ENCODE measurements around the gene VKORC1.
"Not testable (repeated sequence)": the region's sequence is repeated elsewhere in the genome, so short reads cannot be mapped to it uniquely, and the experiment has no call there.

VKORC1 gene

DNA sequence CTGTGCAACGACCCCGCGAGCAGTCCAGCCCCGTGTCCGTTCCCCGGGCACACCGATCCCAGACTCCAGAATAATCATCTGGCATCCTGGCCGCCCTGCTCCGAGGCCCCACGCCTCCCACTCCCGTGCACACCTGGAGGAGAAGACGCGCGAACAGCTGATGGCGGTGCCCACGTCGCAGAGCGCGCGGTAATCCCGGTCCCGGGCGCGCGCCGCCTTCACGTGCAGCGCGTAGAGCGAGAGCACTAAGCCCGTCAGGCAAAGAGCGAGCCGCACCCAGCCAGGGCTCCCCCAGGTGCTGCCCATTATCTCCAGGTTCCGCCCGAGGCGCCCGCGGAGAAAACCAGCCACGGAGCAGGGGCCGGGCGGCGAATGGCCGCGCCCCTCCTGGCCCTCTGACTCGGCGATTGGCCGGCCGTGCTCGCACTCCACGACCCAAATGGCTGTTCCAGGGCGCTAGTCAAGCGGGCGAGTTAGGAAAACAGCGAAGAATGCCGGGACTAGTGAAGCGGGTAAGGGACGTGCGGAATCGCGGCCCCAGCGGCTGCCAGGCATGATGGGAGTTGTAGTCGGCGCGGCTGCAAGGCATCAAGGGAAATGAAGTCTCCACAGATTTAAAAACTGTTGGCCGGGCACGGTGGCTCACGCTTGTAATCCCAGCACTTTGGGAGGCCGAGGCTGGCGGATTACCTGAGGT is at the start of gene VKORC1:
Gene VKORC1 (minus strand): TSS at position 374 of the 697 bp plus-strand sequence. CDS start 68 bp downstream, at position 306.
- peak; percentile 96 for DNase-seq

DNA sequence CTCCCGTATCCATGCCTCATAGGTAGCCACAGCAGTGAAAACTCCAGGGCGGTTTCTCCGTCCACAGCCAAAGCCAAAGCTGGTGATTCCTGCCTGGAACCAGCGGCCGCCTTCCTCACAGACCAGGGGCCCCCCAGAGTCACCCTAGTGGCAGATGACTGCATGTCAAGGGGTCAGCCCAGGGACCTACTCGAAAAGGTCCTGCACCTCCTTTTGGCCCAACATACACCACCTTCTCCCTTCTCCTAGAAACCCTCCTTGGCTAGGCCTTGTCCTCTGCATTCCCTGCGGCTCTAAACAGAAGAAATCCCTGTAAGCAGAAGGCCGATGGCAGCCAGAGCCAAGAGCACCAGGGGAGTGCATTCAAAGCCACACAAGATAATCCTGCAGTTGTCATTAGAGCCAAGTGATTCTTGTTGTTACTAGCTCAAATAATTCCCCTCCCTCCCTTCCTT is 49.1 kb upstream of the VKORC1 start:
- DNase-seq, result no peak

DNA sequence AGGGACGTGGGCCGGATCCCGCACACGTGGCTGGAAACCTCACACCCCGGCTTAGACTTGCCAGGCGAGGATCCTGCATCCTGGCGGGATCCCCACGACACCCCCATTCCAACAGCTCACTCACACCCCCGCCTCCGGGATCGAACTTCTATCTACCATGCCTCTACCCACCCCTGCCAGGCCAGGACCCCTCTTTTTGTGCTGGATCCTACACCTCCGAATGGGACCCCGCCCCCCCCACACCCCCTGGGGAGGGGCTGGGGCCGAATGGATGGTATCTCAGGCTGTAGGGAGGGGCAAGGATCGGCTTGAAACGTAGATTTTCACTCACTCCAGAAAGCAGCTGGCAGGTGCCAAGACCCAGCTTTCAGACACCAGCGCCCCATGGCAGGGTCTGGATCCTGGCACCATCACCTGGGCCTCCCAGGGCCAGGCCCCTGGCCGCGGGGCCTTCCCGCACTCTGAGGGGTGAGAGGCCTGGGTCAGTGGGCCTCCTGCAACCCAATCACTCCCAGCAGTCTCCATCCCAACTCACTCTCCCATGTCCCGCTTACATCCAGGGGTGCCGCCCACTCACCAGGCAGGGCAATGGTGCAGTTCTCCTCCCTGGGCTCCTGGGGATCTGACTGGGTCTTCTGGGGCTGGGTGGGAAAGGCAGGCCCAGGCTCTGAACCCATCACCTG is 48.6 kb upstream of the VKORC1 start:
- no peak for DNase-seq

DNA sequence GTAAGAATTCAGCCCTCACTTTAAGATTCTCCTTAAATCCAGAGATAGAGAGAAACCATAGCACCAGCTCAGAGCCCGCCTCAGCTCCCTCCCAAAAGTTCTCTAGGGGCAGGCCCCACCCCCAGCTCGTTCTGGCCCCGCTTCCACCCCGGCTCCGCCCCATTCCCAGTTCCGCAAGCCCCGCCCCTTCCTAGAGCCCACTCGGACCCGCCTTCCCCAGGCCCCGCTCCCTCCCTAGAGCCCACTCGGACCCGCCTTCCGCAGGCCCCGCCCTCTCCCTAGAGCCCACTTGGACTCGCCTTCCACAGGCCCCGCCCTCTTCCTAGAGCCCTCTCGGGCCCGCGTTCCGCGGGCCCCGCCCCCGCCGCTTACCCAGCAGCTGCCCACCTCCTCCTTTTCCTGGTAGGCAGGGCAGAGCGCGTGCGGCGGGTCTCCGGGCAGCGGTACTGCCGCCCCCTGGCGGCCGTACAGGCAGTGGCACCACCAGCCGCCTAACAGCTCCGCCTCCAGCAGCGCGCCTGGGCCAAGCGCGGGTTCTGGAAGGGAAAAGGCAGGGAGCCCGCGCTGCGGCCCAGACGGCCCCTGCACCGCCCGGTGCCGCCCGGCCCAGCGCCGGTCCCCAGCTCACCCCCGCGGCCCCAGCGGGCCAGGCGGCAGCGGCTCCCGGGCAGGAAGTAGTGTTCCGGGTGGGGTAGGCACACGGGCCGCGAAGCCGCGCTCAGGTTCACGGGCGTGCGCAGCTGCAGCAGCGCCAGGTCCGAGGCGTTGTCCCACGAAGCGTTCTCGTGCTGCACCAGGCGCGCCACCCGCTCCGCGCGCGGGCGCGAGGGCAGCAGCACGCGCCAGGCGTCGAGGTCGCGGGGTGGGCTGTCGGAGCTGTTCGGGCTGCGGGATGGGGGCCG is 47.8 kb upstream of the VKORC1 start:
- peak; percentile 99 for DNase-seq

DNA sequence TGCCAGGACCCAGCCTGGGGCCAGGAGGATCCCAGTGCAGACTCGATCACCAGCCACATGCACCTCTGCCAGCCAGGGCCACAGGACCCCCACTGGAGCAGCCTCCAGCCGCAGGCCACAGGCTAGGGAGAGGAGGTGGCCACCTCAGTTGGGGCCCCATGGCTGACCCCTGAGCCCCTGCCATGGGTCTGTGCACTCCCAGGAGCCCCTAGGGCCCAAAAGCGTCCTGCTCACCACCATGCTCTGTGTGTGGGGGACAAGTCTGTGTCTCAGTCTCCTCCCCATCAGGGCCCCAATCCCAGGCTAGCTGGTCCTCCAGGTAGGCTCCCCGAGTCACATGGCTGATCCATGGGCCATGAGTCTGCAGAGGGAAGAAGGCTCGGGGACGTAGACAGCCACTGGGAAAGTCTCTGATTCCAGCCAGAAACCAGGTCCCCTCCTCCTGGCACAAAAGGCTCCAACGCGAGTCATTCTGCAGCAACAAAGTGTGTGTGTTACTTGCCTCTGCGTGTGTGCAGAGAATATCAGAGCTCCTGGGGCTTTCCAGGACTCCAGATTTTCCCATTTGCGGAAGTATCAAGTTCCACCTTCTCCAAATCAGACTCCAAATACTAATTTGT is 47.0 kb upstream of the VKORC1 start:
- no peak for DNase-seq

DNA sequence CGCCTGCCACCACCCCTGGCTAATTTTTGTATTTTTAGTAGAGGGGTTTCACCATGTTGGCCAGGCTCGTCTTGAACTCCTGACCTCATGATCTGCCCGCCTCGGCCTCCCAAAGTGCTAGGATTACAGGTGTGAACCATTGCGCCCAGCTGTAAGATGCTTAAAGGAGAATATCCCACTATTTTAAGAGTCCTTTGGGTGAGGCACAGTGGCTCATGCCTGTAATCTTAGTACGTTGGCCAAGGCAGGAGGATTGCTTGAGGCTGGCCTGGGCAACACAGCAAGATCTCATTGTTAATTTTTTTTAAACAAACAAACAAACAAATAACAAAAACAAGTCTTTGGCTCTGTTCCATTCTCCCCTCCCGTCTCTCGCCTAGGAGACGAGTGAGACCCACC is 46.5 kb upstream of the VKORC1 start:
- not testable (repeated sequence) for DNase-seq

DNA sequence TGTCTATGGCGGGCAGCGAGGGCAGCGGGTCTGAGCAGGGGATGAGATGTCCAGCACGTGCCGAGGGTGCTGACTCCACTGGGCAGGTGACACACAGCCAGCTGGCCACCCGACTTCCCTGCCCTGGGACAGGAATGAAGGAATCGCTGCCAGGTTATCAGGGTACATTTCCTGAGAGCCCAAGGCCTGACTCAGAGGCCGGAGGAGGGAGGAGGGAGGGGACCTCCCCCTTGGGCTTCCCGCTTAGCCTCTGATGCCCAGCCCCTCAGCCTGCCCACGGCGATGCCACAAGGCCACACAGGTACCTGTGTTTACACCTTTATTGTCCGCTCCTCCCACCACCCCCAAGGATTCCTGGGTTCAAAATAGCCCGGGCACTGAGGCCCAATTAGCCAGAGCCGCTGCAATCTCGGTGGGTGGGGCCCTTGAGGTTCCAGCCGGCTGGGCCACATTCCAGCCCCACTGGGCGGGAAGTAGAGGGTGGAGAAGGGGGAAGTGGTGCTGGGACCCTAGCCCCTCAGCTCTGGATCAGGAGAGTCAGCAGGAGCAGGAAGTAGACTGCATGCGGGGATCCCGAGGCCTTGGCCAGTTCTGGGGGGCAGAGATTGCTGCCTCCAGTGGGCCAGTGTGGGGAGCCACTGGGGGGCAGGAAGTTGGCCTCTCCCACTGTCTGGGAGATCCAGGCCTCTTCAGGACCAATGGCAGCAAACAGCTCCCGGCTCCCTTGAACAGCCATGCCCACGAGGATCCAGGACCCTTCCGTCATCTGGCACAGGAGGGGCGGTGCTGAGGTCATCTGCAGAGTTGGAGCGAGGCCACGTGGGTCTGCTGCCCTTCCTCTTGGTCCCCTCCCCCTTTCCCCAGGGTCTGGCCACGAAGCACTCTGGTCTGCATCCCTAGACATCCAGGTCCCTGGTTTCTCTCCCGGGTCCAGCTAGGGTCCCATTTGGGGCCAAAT is 44.3 kb upstream of the VKORC1 start:
- DNase-seq, result no peak

DNA sequence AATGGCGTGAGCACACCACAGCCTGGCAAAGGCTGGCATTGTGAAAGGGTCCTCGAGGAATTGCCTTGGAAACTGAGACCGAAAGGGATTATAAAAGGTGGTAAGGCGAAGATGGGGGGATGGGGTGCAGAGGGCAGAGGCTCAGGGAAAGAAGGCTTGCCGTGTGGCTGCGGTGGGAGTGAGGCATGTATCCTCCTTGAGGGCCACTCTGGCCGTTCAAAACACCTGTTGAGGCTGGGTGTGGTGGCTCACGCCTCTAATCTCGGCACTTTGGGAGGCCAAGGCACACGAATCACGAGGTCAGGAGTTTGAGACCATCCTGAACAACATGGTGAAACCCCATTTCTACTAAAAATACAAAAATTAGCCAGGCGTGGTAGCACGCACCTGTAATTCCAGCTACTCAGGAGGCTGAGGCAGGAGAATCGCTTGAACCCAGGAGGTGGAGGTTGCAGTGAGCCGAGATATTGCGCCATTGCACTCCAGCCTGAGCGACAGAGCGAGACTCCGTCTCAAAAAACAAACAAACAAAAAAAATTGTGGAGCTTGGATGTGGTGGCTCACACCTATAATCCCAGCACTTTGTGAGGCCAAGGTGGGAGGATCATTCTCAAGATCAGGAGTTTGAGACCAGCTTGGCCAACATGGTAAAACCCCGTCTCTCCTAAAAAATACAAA is 42.4 kb upstream of the VKORC1 start:
- DNase-seq, result not testable (repeated sequence)

DNA sequence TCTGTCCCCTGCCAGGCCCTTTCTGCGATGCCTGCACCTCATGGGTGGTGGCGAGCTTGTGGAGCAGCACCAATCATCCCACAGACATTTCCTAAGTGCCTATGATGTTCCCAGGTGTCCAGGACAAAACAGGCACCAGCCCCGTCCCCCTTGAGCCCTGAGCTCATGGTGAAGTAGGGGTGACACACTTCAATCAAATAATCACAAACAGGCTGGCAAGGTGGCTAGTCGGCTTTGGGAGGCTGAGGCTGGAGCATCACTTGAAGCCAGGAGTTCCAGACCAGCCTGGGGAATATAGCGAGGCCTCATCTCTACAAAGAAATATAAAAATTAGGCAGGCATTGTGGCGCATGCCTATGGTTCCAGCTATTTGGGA is 41.7 kb upstream of the VKORC1 start:
- no peak for DNase-seq

DNA sequence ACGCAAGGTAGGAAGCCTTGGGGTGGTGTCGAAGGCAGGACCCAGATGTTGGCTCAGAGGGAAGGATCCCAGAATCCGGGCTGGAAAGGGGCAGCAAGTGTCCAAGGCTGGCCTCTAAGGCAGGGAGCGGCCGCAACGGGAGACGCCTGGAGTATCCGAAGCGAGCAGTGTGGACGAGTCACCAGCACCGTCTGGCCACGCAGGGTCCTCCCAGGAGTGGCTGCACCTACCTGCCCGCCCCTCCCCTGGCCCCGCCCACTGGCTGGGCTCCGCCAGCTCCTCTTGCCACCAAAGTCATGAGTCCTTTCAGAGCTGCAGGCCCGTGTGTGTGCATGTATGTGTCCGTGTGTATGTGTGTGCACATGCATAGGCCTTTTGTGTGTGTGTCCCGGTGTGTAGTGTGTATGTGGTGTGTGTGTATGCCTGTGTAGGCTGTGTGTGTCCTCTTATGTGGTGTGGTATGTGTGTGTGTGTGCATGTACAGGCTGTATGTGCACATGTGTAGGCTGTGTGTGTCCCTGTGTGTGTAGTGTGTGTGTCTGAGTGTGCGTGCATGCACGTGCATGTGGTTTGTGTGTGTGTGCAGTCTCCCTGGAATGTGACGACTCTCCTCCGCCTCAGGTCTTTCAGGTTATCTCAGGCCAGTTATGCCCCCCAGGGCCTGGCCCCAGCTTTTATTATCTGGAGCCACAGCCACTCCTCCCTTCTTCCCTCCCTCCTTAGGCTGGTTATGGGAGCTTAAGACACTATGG is 41.1 kb upstream of the VKORC1 start, which contains the start of gene PRSS8:
Gene PRSS8 (minus strand): TSS at position 193 of the 752 bp plus-strand sequence. CDS start 229 bp downstream, outside the sequence.
- DNase-seq, result no peak

DNA sequence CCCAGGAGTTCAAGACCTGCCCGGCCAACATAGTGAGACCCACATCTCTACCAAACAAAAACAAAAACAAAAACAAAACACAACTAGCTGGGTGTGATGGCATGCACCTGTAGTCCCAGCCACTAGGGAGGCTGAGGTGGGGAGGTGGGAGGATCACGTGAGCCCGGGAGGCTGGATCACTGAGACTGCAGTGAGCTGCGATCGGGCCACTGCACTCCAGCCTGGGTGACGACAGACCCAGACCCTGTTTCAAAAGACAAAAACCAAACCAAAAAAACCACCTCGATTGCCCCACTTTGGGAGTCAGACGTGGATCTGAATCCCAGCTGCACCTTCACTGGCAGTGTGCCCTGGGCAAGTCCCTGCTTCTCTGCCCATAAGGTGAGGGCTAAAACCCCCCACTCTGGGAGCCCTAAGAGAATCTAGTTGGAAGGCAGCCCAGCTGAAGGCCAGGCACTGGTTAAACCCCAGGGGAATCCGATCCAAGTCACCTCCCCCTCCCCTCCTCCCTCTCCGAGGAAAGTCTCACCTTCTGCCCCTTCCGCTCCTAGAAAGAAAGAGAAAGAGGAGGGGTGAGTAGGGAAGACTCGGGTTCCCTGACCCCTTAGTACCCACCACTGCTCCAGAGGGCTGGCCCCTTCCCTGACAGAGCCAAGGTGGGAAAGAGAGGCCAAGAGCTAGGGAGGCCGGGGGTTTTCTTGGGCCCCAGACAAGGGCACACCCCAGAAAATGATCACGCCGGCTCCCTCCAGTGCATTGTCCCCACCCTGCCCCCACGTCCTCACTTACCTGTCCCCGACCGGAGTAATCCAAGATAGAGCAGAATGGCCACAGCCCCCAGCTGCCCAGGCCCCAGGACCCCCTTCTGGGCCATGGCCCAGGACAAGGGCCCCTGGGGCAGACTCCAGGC is 40.3 kb upstream of the VKORC1 start:
- no peak for DNase-seq

DNA sequence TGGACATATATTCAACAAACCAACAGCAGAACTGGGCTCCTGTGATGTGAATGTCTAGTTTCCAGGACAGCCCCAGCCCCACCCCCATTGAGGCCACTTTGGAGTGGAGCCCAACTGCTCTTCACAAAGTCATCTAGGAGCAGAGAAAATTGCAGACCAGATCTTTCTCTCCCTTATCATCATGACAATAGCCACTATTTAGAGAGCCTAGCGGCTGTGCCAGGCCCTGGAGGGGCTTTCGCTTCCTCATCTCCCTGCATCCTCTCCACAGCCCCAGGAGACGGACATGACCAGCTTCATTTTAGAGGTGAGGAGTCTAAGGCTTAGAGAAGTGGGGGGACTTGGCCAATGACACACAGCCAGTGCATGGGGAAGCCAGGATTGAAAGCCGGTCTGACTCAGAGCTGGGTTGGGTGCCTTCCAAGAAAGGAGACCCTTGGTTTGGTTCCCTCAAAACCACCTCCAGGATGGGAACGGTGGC is 39.5 kb upstream of the VKORC1 start:
- DNase-seq, result no peak

DNA sequence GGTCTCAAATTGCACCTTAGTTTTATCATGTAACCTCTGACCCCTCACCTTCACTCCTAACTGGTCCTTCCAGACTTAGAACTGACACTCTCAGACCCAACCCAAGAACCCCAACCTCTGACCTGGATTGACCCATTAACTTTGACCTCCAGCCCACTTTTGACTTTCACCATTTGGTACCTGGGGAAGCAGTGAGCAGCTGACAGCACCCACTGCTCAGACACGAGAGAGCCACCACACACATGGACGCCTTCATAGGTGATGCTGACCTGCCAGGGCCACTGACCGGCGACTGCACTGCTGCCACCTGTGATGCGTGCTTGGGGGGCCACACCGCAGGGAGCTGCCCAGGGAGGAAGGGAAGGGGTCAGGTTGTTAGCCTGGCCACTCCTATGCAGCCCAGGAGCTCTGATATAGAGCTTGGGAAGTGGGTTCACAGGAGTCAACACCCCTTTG is 38.5 kb upstream of the VKORC1 start:
- no peak for DNase-seq

DNA sequence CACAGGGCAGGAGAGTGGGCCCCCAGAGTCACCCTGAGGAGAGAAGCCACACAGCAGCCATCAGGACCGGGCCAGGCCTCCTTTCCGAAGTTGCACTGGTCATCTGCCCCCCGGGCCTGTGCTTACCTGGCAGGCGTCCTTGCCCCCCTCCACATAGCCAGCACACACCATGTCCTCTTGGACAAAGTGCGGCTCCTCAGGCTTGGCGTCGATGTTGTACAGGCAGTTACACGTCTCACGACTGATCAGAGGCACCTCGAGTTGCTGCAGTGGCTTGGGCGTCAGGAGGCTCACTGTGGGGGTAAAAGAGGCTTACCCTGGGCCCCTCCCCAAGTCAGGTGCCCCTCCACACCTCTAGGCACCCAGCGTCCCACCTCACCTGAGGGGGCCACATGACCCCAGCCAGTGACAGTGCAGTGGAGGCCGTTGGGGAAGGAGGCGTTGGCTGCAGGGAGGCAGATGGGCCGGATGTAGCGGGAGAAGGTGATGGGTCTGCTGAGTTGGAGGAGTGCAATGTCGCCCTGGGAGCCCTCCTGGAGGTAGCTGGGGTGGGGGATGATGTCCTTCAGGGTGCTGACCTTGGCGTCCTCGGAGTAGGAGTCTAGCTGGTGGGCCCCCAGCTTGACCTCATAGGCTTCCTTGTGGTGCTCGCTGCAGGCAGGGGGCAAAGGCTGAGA is 37.8 kb upstream of the VKORC1 start:
- no peak for DNase-seq

DNA sequence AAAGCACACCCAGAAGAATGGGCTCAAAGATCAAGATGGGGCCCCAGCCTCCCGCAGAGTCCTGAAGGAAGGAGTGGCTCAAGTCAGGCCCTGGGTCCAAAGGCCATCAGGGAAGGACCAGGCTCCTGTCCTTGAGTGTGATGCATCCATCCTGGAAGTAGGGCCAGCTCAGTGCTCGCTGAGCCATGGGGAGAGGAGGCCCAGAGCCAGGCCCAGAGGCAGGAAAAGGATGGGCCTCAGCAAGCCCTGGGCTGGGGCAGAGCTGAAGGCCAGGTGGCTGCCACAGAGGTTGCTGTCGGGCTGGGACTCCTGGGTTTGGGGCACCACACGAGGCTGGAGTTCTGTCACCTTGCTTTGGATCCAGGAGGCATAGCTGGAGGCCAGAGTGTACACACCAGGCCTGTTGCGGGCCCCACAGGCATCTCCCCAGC is 37.3 kb upstream of the VKORC1 start:
- no peak for DNase-seq

DNA sequence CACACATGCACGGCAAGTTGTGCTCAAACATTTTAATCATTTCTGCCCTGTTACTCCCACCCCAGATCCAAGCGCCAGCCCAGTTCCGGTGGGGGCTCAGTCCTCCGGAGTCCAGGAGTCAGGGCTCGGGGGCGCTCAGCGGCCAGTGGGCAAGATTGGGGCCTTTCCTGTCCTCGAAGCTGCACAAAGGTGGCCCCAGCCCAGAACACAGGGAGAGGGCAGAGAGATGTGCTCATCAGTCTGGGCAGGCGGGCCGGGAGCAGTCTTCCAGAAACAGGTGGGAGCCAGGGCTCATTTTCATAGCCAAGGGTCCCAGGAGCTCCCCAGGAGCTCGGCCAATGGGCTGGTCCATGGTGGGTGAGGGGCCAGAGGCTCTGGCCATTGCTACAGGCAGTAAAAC is 36.8 kb upstream of the VKORC1 start:
- no peak for DNase-seq

DNA sequence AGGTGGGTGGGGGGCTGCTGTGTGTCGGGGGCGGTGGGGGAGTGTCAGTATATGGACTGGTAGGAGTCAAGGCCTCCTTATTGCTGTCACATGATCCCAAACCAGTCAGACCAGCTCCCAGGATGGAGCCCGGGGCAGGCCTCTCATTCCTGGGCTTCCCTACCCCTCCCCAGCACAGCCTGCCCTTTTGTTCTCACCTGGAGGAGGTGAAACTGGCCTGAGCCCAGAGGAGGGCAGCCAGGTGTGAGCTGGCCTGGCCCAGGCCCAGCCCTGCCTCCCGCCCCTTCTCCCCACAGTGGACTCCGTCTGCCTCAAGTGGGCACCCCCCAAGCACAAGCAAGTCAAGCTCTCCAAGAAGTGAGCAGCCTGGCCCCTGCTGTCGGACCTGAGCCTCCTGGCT is 36.3 kb upstream of the VKORC1 start:
- DNase-seq, result no peak

DNA sequence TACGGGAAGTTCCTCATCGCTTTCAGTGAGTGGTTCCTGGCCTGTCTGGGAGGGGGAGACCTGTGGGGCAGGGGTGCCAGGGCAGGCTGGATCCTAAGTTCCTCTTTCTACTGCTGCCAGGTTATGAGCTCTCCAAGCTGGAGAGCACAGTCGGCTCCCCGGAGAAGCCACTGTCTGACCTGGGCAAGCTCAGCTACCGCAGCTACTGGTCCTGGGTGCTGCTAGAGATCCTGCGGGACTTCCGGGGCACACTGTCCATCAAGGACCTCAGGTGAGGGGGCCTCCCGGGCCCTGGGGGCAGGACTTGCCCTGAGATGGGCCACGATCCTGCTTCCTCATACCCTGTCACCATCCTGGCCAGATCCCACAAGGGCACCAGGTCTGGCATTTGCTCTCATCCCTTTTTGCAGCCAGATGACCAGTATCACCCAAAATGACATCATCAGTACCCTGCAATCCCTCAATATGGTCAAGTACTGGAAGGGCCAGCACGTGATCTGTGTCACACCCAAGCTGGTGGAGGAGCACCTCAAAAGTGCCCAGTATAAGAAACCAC is 35.8 kb upstream of the VKORC1 start:
- DNase-seq, result no peak
